ENCODE data around the gene CDHR2. TPM values are rescaled to one million over a fixed set of nuclear protein-coding genes. Genes with fewer than 3 reads are reported as not detected.
"Not testable (repeated sequence)": the region's sequence is repeated elsewhere in the genome, so short reads cannot be mapped to it uniquely, and the experiment has no call there.

CDHR2 gene
- total RNA-seq, 4 donors from 2014 or later: 0.10 to 0.23 TPM; not detected in 2

GRCh38 chr5:176587398-176587797 is 38.3 kb downstream of the CDHR2 start:
- Histone ChIP-seq H3K9me3 (peaks cover 6% of the 10 kb centered on the region), H3K27ac (no peak overlapping the region), H3K4me3 (no peak overlapping the region), H3K4me1 (no peaks in the 10 kb centered on the region), H3K27me3 (peaks cover 3% of the 10 kb centered on the region), H3K36me3 (no peaks in the 10 kb centered on the region)
- DNase-seq (ENCODE audit: low spot score in 2 of 2): no peak
- no peak for TF ChIP-seq POLR2AphosphoS5 (IDR thresholded peaks at IDR 0.05)
- TF ChIP-seq, protein P1, sequence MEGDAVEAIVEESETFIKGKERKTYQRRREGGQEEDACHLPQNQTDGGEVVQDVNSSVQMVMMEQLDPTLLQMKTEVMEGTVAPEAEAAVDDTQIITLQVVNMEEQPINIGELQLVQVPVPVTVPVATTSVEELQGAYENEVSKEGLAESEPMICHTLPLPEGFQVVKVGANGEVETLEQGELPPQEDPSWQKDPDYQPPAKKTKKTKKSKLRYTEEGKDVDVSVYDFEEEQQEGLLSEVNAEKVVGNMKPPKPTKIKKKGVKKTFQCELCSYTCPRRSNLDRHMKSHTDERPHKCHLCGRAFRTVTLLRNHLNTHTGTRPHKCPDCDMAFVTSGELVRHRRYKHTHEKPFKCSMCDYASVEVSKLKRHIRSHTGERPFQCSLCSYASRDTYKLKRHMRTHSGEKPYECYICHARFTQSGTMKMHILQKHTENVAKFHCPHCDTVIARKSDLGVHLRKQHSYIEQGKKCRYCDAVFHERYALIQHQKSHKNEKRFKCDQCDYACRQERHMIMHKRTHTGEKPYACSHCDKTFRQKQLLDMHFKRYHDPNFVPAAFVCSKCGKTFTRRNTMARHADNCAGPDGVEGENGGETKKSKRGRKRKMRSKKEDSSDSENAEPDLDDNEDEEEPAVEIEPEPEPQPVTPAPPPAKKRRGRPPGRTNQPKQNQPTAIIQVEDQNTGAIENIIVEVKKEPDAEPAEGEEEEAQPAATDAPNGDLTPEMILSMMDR (IDR thresholded peaks at IDR 0.05): no peak
- WGBS: 84% methylated on average over 7 of the region's 7 CpGs

DNA sequence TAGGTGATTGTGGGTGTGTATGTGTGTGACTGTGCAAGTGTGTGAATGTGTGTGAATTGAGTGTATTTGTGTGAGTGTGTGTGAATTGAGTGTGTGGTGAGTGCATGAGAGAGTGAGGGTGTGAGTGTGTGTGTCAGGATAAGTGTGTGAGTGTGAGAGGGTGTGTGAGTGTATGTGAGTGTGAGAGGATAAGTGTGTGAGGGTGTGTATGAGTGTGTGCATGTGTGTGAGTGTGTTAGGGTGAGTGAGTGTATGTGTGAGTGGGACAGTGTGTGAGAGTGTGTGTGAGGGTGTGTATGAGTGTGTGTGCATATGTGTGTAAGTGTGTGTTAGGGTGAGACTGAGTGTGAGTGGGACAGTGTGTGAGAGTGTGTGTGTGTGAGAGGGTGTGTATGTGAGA is 39.2 kb downstream of the CDHR2 start:
- no peak overlapping the region for H3K4me3 ChIP-seq
- no peaks in the 10 kb centered on the region for H3K4me1 ChIP-seq
- no peak overlapping the region for H3K27ac ChIP-seq
- TF ChIP-seq POLR2AphosphoS5 (IDR thresholded peaks at IDR 0.05): no peak
- no peak for TF ChIP-seq POLR2A (IDR thresholded peaks at IDR 0.05)
- TF ChIP-seq EP300 (IDR thresholded peaks at IDR 0.05): no peak
- TF ChIP-seq, protein P1 (IDR thresholded peaks at IDR 0.05): no peak
- H3K27me3 ChIP-seq: peaks cover 3% of the 10 kb centered on the region
- peaks cover 6% of the 10 kb centered on the region for H3K9me3 ChIP-seq
- H3K36me3 ChIP-seq: no peaks in the 10 kb centered on the region
- DNase-seq (ENCODE audit: low spot score in 2 of 2): no peak

- TF ChIP-seq, protein P1 (IDR thresholded peaks at IDR 0.05): no peak
- TF ChIP-seq POLR2A (IDR thresholded peaks at IDR 0.05) (no peak), EP300 (IDR thresholded peaks at IDR 0.05) (no peak), POLR2AphosphoS5 (IDR thresholded peaks at IDR 0.05) (no peak)
- no peak overlapping the region for H3K4me3 ChIP-seq
- peaks cover 6% of the 10 kb centered on the region for H3K9me3 ChIP-seq
- no peak for DNase-seq (ENCODE audit: low spot score in 2 of 2)
- 81% methylated on average over 23 of the region's 31 CpGs for WGBS
- H3K27me3 ChIP-seq: peaks cover 5% of the 10 kb centered on the region
- H3K4me1 ChIP-seq: no peaks in the 10 kb centered on the region
- H3K36me3 ChIP-seq: no peaks in the 10 kb centered on the region
- no peak overlapping the region for H3K27ac ChIP-seq
Measured at GRCh38 chr5:176589039-176589769, 40.1 kb downstream of the CDHR2 start.

GRCh38 chr5:176590035-176590717 is 41.0 kb downstream of the CDHR2 start:
- no peak for DNase-seq (ENCODE audit: low spot score in 2 of 2)
- no peaks in the 10 kb centered on the region for H3K4me1 ChIP-seq
- 55% methylated on average over 8 of the region's 17 CpGs for WGBS
- H3K27ac ChIP-seq: no peak overlapping the region
- no peaks in the 10 kb centered on the region for H3K36me3 ChIP-seq
- no peak overlapping the region for H3K4me3 ChIP-seq
- peaks cover 10% of the 10 kb centered on the region for H3K27me3 ChIP-seq
- TF ChIP-seq, protein P1 (IDR thresholded peaks at IDR 0.05): no peak
- TF ChIP-seq POLR2A (IDR thresholded peaks at IDR 0.05) (no peak), EP300 (IDR thresholded peaks at IDR 0.05) (no peak), POLR2AphosphoS5 (IDR thresholded peaks at IDR 0.05) (no peak)
- H3K9me3 ChIP-seq: no peaks in the 10 kb centered on the region

DNA sequence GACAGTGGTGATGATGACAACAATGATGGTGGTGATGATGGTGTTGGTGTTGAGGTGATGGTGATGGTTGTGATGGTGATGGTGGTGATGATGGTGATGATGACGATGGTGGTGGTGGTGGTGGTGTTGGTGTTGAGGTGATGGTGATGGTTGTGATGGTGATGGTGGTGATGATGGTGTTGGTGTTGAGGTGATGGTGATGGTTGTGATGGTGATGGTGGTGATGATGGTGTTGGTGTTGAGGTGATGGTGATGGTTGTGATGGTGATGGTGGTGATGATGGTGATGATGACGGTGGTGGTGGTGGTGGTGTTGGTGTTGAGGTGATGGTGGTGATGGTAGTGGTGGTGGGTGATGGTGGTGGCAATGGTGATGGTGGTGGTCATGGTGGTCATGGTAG is 42.5 kb downstream of the CDHR2 start:
- H3K27me3 ChIP-seq: peaks cover 23% of the 10 kb centered on the region
- H3K4me3 ChIP-seq; H3K36me3 ChIP-seq; DNase-seq (ENCODE audit: low spot score in 2 of 2); H3K9me3 ChIP-seq; H3K27ac ChIP-seq; H3K4me1 ChIP-seq: not testable (repeated sequence)
- 55% methylated on average over 2 of the region's 2 CpGs for WGBS

Data from suprapubic skin (tissue), 4 donors.